Measurements from ENCODE around the gene CDH23.

The CDH23 gene

DNA sequence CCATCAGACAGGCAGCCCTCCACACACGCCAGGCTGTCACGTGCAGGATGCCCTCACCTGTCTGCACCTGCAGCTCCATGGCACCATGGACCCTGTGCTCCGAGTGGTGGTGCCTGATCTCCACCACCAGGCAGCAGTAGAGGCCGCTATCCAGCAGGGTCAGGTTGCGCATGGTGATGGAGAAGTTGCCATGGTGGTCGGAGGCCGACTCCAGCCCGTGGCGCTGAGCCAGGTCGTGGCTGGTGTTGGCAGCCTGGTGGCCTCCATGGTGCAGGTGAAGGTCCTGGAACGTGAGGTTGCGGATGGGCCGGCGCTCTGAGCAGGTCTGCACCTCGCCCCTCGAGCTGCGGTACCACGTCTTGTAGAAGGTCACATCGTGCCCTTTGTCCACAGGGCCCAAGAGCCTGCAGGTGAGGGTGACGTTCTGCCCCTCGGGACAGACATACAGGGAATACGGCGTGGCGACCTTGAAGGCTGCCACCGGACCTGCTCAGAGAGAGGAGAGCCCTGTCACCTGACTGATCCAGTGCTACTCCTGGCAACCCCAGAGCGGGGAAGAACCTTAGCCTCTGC lies 364.9 kb downstream of the CDH23 start:
- DNase-seq (ENCODE audit: extremely low spot score) = no peak
- TF ChIP-seq CTBP1 (IDR thresholded peaks at IDR 0.05; ENCODE audit: borderline replicate concordance) = no peak
- no peak for TF ChIP-seq SUZ12 (IDR thresholded peaks at IDR 0.05)
- TF ChIP-seq LEF1 (IDR thresholded peaks at IDR 0.05; ENCODE audit: borderline replicate concordance) = no peak
- TF ChIP-seq FOXA1 (IDR thresholded peaks at IDR 0.05) = no peak
- TF ChIP-seq ZNF384 (IDR thresholded peaks at IDR 0.05) = no peak
- no peak for TF ChIP-seq HDGF (IDR thresholded peaks at IDR 0.05; ENCODE audit: borderline replicate concordance)
- TF ChIP-seq L3MBTL2 (conservative IDR thresholded peaks at IDR 0.05) = no peak
- TF ChIP-seq ARNT (IDR thresholded peaks at IDR 0.05) = no peak
- no peak for TF ChIP-seq FOXK2 (IDR thresholded peaks at IDR 0.05)
- TF ChIP-seq, protein P1, sequence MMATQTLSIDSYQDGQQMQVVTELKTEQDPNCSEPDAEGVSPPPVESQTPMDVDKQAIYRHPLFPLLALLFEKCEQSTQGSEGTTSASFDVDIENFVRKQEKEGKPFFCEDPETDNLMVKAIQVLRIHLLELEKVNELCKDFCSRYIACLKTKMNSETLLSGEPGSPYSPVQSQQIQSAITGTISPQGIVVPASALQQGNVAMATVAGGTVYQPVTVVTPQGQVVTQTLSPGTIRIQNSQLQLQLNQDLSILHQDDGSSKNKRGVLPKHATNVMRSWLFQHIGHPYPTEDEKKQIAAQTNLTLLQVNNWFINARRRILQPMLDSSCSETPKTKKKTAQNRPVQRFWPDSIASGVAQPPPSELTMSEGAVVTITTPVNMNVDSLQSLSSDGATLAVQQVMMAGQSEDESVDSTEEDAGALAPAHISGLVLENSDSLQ (IDR thresholded peaks at IDR 0.05) = no peak
- TF ChIP-seq BHLHE40 (IDR thresholded peaks at IDR 0.05; ENCODE audit: borderline replicate concordance) = no peak
- no peak for TF ChIP-seq TARDBP (IDR thresholded peaks at IDR 0.05)
- TF ChIP-seq FOXM1 (IDR thresholded peaks at IDR 0.05; ENCODE audit: borderline replicate concordance) = no peak
- no peak for TF ChIP-seq NFRKB (IDR thresholded peaks at IDR 0.05)
- no peak for TF ChIP-seq ELF4 (IDR thresholded peaks at IDR 0.05)
- no peak for TF ChIP-seq SP1 (IDR thresholded peaks at IDR 0.05)
- CTCF ChIA-PET = no interaction called here
- POLR2A ChIA-PET = no interaction called here

DNA sequence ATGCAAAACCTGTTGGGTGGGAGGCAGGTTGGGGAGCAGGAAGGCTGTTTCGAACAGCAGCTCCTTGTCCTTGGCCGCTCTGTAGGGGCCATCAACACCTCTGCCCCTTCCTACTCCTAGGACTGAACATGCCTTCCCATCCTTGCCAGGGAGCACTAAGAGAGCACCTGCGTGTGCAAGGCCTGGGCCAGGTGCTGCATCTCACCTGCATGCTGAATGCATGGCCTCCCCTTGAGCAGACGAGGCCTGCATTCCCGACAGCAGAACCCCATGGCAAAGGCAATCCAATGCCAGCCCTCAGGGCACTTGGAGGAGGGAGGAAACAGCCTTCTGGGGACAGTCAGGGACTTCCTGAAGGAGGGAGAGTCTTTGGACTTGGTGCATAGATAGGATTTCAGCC lies 365.6 kb downstream of the CDH23 start:
- TF ChIP-seq NFRKB (IDR thresholded peaks at IDR 0.05) (no peak), ARNT (IDR thresholded peaks at IDR 0.05) (no peak), SUZ12 (IDR thresholded peaks at IDR 0.05) (no peak), CTBP1 (IDR thresholded peaks at IDR 0.05; ENCODE audit: borderline replicate concordance) (no peak), SP1 (IDR thresholded peaks at IDR 0.05) (no peak), TARDBP (IDR thresholded peaks at IDR 0.05) (no peak), L3MBTL2 (conservative IDR thresholded peaks at IDR 0.05) (no peak), LEF1 (IDR thresholded peaks at IDR 0.05; ENCODE audit: borderline replicate concordance) (no peak), ELF4 (IDR thresholded peaks at IDR 0.05) (no peak), FOXK2 (IDR thresholded peaks at IDR 0.05) (no peak)
- no peak for DNase-seq (ENCODE audit: extremely low spot score)
- POLR2A ChIA-PET = no interaction called here
- CTCF ChIA-PET = interaction anchor here (1.0 kb wide), 1 partner anchor 11 kb away, joined by 4 read pairs; the partner anchor contains the start of gene VSIR

DNA sequence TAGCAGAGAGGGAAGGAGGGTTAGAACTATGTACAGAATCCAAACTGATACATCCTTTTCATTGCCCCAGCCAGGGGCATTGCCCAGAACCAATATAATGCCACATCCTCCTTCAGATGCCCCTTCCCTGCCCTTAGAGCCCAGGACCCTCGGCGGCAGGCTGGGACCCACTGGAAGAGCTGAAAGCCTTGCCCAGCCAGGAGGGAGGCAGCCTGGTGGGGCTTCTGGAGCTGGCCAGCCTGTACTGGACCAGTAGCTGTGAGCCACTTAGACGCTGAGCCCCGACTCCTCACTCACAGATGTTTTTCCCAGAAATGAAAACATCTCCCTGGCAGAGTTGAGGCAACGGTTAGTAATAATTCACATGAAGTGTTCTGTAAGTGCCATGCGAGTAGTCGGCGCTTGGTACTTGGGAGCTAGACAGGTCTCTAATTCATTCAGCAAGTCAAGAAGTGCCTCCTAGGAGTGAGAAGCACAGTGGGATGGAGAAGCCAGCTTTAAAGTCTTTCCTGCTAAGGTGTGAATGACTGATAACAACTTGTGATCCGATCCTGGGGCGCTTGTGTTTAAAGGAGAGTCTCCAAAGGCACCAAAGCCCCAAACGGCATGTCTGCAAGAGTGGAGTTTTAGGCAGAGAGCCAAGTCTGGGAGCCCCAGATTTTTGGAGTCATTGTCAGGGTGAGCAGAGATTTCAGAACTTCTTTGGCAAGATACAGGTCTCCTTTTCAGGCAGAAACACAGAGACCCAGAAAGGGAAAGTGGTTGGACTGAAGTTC lies 366.8 kb downstream of the CDH23 start:
- ChIA-PET CTCF (interaction anchor here (0.8 kb wide), 4 partner anchors 13 to 87 kb away, joined by 3 to 5 read pairs (median 4); no protein-coding TSS in a partner anchor), POLR2A (no interaction called here)
- no peak for TF ChIP-seq FOXK2 (IDR thresholded peaks at IDR 0.05)
- no peak for TF ChIP-seq HDGF (IDR thresholded peaks at IDR 0.05; ENCODE audit: borderline replicate concordance)
- no peak for TF ChIP-seq ELF4 (IDR thresholded peaks at IDR 0.05)
- no peak for TF ChIP-seq ARNT (IDR thresholded peaks at IDR 0.05)
- no peak for TF ChIP-seq LEF1 (IDR thresholded peaks at IDR 0.05; ENCODE audit: borderline replicate concordance)
- no peak for TF ChIP-seq L3MBTL2 (conservative IDR thresholded peaks at IDR 0.05)
- no peak for DNase-seq (ENCODE audit: extremely low spot score)

DNA sequence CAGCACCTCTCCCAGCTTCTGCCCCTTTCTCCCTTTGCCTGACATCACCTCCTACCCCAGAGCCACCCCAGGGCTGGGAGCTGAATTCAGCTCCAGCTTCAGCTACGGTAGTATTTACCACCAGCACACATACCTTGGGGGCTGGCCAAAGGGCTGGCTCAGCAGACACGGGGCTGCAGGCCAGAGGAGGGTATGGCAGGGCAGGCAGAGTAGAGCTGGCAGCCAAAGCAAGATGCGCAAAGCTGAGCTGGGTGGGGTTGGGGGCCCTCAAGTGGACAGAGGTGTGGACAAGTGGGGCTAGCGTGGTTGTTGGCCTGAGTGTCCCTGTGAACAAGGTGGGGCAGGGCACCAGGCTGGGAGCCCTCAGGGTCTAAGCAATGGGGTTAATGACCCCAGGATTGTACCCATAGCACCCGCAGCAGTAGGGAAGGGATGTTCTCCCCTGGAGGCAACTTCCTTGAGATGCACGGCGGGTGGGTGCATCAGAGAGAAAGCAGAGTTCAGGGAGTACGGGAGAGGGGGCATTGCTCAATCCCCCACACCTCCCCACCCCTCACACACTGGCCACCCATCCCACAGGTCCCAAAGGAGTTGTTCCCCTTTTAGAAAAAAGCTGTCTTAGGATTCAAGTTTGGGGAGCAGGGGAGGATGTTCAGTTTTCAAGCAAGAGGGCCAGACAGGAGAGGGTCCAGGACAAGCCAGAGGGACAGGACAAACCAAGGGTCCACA lies 368.6 kb downstream of the CDH23 start:
- DNase-seq (ENCODE audit: extremely low spot score) = no peak
- CTCF ChIA-PET = interaction anchor here (0.5 to 1.4 kb wide), 2 partner anchors 8 to 1514 kb away, joined by 3 to 4 read pairs; partner anchors contain the start of gene VSIR
- no peak for TF ChIP-seq L3MBTL2 (conservative IDR thresholded peaks at IDR 0.05)
- no peak for TF ChIP-seq SUZ12 (IDR thresholded peaks at IDR 0.05)
- TF ChIP-seq NFRKB (IDR thresholded peaks at IDR 0.05) = no peak
- no peak for TF ChIP-seq HDGF (IDR thresholded peaks at IDR 0.05; ENCODE audit: borderline replicate concordance)
- TF ChIP-seq CTBP1 (IDR thresholded peaks at IDR 0.05; ENCODE audit: borderline replicate concordance) = no peak
- no peak for TF ChIP-seq ZNF384 (IDR thresholded peaks at IDR 0.05)
- POLR2A ChIA-PET = no interaction called here

DNA sequence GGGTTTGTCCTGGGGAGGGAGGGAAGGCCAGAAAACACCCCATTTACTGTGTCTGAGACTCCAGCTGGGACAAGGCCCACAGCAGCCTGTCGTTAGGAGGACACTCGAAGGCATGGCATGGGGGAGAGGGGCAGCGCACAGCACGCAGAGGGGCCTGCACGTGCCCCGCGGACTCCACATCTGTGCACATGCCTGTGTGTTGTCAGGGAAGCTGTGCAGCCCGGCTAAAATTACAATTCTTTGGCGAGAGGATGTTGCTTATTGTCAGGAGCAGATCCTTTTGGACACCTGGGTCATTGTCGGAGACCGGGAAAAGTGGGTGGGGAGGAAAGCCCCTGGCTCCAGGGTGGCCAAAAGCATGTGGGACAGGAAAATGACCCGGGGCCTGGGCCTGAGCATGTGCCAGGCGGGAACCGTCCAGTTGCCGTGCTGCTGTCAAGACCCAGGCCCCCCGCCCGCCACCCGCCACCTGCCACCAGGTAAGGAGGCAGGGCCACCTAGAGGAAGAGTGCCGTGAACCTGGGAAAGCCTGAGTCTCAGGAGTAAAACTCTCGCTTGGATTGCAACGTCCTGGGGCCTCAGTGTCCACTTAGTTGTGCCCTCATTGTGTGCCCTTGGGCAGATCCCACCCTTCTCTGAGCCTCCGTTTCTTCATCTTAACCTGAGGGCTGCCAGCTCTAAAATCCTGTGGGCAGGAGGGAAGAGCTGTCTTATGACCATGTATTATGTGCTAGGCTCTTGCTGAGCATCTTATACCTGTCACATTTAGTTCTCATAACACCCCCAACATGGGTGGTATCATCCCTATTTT lies 369.4 kb downstream of the CDH23 start:
- TF ChIP-seq CTBP1 (IDR thresholded peaks at IDR 0.05; ENCODE audit: borderline replicate concordance) (no peak), LEF1 (IDR thresholded peaks at IDR 0.05; ENCODE audit: borderline replicate concordance) (no peak), TARDBP (IDR thresholded peaks at IDR 0.05) (no peak), SP1 (IDR thresholded peaks at IDR 0.05) (no peak), SUZ12 (IDR thresholded peaks at IDR 0.05) (no peak), ELF4 (IDR thresholded peaks at IDR 0.05) (no peak), BHLHE40 (IDR thresholded peaks at IDR 0.05; ENCODE audit: borderline replicate concordance) (no peak)
- TF ChIP-seq, protein P1 (IDR thresholded peaks at IDR 0.05) = no peak
- POLR2A ChIA-PET = no interaction called here
- CTCF ChIA-PET = no interaction called here
- DNase-seq (ENCODE audit: extremely low spot score) = no peak

Data from HEK293T (cell line).